Stimulated activated CD4-positive, alpha-beta T cell treated with anti-CD3 and anti-CD28 coated beads, Interleukin-1b, Interleukin-23, amount 100 ng/mL, for 4 hours (primary cell): ENCODE results near the gene ADAT3.
"Not testable (repeated sequence)": the region's sequence is repeated elsewhere in the genome, so short reads cannot be mapped to it uniquely, and the experiment has no call there.

Experiments used
- DNase-seq, 2 donors: peaks; one replicate each; pipeline ENCODE4 v3.0.0-alpha.2; 2020; ENCODE audit warnings: low read depth in 2 of 2

ADAT3 gene

GRCh38 chr19:1866693-1867348 is 38.4 kb upstream of the ADAT3 start:
- DNase-seq, result no peak

DNA sequence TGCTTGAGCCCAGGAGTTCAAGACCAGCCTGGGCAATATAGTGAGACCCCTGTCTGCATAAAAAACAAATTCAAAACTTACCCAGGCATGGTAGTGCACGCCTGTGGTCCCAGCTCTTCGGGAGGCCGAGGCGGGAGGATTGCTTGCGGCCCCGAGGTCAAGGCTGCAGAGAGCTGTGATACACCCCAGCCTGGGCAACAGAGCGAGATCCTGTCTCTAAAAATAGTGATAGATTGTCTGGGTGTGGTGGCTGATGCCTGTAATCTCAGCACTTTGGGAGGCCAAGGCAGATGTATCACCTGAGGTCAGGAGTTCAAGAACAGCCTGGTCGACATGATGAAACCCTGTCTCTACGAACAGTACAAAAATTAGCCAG is 37.9 kb upstream of the ADAT3 start:
- DNase-seq, result no peak

DNA sequence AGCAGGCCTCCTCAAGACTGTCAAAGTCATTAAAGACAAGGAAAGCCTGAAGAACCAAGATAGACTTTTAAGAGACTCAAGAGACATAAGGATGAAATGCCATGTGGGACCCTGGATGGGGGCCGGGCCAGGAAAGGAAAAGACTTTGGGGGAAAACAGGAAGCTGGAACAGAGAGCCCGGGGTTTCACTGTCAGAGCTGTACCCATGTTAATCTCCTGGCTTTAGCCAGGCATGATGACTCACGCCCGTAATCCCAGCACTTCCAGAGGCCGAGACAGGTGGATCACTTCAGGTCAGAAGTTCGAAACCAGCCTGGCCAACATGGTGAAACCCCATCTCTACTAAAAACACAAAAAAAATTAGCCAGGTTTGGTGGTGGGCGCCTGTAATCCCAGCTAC is 36.2 kb upstream of the ADAT3 start:
- no peak for DNase-seq

DNA sequence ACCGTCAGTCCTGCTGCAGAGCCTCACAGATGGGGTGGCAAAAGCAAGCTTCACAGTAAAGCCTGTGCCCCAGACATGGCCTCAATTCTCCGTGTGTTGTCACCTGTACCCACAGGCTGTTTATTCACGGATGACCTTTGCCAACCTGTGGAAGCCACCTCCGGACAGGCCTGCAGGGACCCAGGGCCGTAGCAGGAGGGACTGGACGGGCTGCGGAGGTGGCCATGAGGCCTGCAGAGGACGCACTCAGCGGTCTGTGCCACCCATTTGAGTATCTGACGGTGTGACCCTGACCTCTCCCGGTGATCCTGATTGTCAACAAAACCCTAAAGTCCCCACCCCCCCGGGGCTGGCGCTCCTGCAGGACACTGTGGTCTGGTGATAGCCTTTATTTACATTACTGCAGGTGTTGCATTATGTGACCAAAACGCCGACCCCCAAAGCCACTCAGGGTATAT is 34.0 kb upstream of the ADAT3 start:
- no peak for DNase-seq

DNA sequence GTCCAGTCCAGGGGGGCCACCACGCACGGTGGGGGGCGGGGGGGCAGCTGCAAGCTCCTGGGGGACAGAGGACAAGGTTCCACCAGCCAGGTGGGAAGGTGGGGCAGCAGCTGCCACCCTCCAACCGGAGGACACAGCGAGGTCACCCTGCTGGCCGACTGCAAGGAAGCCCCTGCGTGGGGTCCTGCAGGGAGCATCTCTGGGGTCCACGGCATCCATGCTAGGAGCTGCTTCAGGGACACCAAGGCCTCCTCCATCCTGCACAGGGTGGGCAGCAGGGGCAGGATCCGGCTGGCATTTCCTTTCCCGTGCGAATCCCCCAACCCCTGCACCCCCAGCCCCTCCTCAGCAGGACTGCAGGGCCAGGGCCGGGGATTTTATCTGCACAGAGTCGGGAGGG is 33.6 kb upstream of the ADAT3 start:
- no peak for DNase-seq

DNA sequence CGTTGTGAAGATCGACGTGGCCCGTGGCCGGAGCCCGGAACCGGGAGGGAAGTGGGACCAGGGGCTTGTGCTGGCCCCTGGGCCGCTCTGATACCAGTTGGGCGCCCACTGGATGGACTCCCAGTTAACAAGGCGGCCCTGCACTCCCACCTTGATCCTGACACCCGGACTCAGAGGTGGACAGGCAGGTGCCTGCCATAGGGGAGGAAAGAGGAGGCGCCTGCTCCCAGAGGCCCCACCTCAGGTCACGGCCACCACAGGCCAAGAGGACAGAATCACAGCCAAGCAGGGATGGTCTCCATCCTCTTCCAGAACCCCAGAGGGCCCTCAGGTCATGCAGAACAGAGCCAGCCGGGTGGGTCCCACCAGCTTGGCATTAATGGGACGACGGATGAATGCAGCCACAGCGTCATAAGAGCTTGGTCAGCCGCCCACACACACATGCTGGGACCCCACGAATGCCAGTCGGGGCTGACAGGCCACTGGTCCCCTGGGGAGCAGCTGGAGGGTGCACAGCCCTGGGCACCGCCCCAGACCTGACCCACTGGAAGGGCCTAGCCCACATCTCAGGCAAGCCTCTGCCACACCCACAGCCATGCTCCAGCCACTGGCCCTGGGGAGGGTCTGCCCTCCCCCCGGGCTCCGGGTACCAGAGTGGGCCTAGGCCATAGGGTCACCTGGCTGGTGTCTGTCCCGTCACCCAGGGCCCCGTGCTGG is 32.2 kb upstream of the ADAT3 start:
- DNase-seq, result no peak

DNA sequence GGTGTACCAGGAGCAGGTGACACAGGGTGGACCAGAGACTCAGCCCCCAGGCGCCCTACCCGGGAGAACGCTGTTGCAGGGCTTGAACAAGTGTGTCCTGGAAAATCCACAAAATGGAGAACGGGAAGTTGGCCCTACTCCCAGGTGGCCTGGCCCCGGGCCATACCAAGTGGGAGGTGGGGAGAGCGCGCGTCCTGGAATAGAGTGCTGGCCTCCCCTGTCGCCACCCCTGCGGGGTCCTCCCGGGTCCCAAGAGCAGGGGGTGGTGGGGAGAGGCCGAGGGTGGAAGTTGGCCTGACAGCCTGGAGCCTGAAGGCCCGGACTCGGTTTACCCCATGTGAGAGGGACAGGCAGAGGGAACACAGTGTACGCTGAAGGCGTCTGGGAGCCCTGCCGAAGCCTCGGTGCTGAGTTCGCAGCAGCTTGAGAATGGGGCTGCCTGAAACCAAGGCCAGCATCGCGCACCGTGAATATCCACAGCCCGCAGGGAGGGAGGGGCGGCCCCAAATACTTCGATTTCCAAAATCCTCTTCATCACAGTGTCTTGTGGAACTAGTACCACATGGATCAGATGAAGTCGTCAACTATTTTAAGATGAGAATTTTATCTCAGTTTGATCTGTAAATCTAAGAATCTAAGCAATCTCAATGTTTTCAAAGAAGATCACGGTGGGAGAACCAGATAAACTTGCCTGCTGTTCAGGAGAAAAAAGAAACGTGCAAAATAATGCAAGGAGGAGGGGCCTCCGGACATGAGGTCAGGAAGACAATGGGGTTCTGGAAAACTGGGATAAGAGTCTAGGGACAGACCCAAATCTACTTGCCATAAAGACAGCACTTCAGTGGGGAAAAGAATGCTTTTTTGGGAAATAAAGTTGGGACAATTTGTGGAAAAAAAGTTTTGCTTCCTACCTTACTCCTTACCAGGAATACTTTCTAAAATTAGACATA is 31.4 kb upstream of the ADAT3 start:
- DNase-seq, result no peak

DNA sequence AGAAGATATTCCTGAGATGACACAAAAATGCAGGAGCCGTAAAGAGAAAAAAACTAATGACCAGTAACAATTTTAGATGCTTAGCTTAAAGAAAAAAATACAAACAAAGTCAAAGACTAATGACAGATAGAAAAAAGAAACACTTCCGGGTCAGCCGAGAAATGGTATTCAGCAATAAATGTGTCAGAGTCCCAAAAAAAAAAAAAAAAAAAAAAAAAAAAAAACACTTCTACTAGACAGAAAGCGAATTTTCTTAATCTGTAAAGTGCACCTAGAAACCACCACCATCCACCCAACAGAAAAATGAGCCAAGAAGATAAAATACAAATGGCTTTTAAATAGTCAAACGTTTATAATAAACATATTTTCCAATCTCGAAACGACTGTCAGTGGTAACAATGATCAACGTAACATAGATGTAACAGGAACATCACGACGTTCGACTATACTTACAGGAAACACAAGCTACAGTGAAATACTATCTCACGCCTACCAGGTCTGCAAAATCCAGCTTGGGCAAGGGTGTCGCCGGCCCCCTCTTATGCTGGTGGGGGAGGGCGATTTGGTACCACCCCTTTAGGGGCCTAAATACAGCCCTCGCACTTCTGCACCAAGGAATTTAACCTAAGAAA is 30.5 kb upstream of the ADAT3 start:
- DNase-seq, result no peak

- DNase-seq, result not testable (repeated sequence)
Observed at GRCh38 chr19:1875265-1875645, 29.9 kb upstream of the ADAT3 start.

GRCh38 chr19:1875646-1876495 is 29.3 kb upstream of the ADAT3 start:
- DNase-seq, result peak; percentile 75 to 84

- DNase-seq, result not testable (repeated sequence)
Observed at GRCh38 chr19:1876496-1877279, 28.5 kb upstream of the ADAT3 start.

GRCh38 chr19:1877280-1877660 is 27.9 kb upstream of the ADAT3 start:
- DNase-seq, result not testable (repeated sequence)

DNA sequence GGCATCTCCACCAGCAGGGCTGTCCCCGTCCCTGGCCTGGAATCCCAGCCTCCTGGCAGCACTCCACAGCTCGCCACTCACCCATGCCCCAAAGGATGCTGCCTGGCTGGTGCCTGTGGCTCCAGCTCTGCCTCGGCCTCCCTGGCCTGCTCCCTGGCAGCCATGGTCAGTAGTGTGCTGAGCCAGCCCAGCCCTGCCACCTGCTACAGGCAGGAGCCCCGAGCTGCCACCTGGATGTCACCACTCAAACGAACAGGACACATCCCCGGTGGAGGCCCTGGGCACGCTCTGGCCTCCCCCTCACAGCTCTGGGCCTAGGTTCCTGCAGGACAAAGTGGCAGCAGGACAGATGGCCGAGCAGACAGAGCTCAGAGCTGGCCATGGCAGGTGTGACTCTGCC is 26.6 kb upstream of the ADAT3 start:
- not testable (repeated sequence) for DNase-seq

GRCh38 chr19:1879982-1880381 is 25.2 kb upstream of the ADAT3 start:
- not testable (repeated sequence) for DNase-seq

GRCh38 chr19:1880611-1881392 is 24.4 kb upstream of the ADAT3 start:
- DNase-seq, result no peak

GRCh38 chr19:1881393-1882088 is 23.7 kb upstream of the ADAT3 start:
- not testable (repeated sequence) for DNase-seq

DNA sequence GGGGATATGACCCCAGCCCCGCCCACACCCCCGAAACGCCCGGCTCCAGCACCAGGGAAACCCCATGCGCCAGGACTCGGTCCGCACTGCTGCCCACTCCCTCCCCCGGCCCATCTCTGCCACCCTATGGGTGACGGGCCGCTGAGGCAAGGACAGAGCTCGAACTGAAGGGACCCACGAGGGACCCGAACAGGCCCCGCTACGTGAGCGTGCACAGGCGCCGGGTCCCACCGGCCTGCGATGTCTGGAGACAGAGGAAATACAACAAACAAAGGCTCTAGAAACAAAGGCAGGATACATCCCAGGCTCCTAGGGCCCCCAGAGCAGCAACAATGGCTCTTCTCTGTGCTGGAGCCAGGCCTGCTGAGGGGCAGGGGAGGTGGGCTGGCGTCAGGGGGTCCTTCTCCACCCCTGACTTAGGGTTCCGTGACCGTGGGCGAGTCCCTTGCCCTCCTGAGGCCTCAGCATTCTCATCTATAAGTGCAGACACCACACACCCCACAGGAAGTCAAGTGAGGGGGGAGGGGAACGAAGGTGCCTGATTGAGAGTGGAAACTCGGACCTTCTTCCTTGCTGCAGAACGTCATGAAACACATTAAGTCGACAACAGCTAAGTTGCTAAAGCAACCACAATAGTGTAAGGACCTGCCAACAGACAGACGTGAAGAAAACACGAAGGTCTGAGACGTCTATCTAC is 23.0 kb upstream of the ADAT3 start:
- peak in 1 of 2 donors; percentile 46 for DNase-seq
